Measurements from ENCODE around the gene MANSC1.
"Not testable (repeated sequence)": the region's sequence is repeated elsewhere in the genome, so short reads cannot be mapped to it uniquely, and the experiment has no call there.

The MANSC1 gene

GRCh38 chr12:12323591-12323990, 26.5 kb downstream of the MANSC1 start:
- no peak for DNase-seq (ENCODE audit: low spot score)

GRCh38 chr12:12323118-12323517, 26.9 kb downstream of the MANSC1 start:
- no peak for DNase-seq (ENCODE audit: low spot score)

- DNase-seq (ENCODE audit: low spot score): no peak
Observed at GRCh38 chr12:12319451-12320183, 30.4 kb downstream of the MANSC1 start.

GRCh38 chr12:12315838-12316237, 34.2 kb downstream of the MANSC1 start:
- no peak for DNase-seq (ENCODE audit: low spot score)

GRCh38 chr12:12310695-12311094, 39.3 kb downstream of the MANSC1 start:
- not testable (repeated sequence) for DNase-seq (ENCODE audit: low spot score)

- DNase-seq (ENCODE audit: low spot score): no peak
Observed at GRCh38 chr12:12305568-12306300, 44.3 kb downstream of the MANSC1 start.

- DNase-seq (ENCODE audit: low spot score): no peak
Observed at GRCh38 chr12:12302976-12303375, 47.1 kb downstream of the MANSC1 start.

GRCh38 chr12:12301122-12301521, 48.9 kb downstream of the MANSC1 start:
- no peak for DNase-seq (ENCODE audit: low spot score)

- DNase-seq (ENCODE audit: low spot score): no peak
Observed at GRCh38 chr12:12297201-12297830, 52.7 kb downstream of the MANSC1 start.

GRCh38 chr12:12294215-12295005, 55.6 kb downstream of the MANSC1 start:
- DNase-seq (ENCODE audit: low spot score): peak; percentile 50

- DNase-seq (ENCODE audit: low spot score): no peak
Observed at GRCh38 chr12:12290206-12290605, 59.8 kb downstream of the MANSC1 start.

GRCh38 chr12:12286441-12286840, 63.6 kb downstream of the MANSC1 start:
- DNase-seq (ENCODE audit: low spot score): no peak

GRCh38 chr12:12282761-12283425, 67.1 kb downstream of the MANSC1 start:
- peak; percentile 45 for DNase-seq (ENCODE audit: low spot score)

GRCh38 chr12:12282202-12282601, 67.8 kb downstream of the MANSC1 start:
- no peak for DNase-seq (ENCODE audit: low spot score)

- DNase-seq (ENCODE audit: low spot score): no peak
Observed at GRCh38 chr12:12281134-12281533, 68.9 kb downstream of the MANSC1 start.

- peak; percentile 39 for DNase-seq (ENCODE audit: low spot score)
Observed at GRCh38 chr12:12278899-12279298, 71.1 kb downstream of the MANSC1 start.
